Loucy (cell line): ENCODE data around the gene P4HA1.
"Not testable (repeated sequence)": the region's sequence is repeated elsewhere in the genome, so short reads cannot be mapped to it uniquely, and the experiment has no call there.

Experiments used
- H2AFZ ChIP-seq: fragments of 200-600 bp; sonication (generic); 2 replicates; pipeline ENCODE4 v1.6.0; 2016; ENCODE audit warnings: antibody characterized with exemption, mild to moderate bottlenecking, low read length, moderate library complexity
- H3F3A ChIP-seq: fragments of 200-600 bp; 2 replicates; pipeline ENCODE4 v1.6.0; 2016; ENCODE audit warnings: antibody characterized with exemption, low read depth, mild to moderate bottlenecking
- H3K27me3 ChIP-seq: fragments of 200-600 bp; sonication (generic); 2 replicates; pipeline ENCODE4 v1.6.1; 2014; ENCODE audit warnings: low read length, mild to moderate bottlenecking; ENCODE audit not compliant: insufficient read depth, poor library complexity, severe bottlenecking
- H3K36me3 ChIP-seq: fragments of 200-600 bp; sonication (generic); 2 replicates; pipeline ENCODE4 v1.6.1; 2016; ENCODE audit warnings: low read length; ENCODE audit not compliant: insufficient read depth
- H3K4me1 ChIP-seq: fragments of 200-600 bp; sonication (generic); 2 replicates; pipeline ENCODE4 v1.5.1; 2014; ENCODE audit warnings: low read length, mild to moderate bottlenecking; ENCODE audit not compliant: insufficient read depth, poor library complexity, severe bottlenecking
- H3K4me2 ChIP-seq: fragments of 200-600 bp; sonication (generic); 2 replicates; pipeline ENCODE4 v1.6.0; 2014; ENCODE audit warnings: antibody characterized with exemption, low read length, low read depth, mild to moderate bottlenecking; ENCODE audit not compliant: poor library complexity, severe bottlenecking
- H3K4me3 ChIP-seq: fragments of 200-600 bp; sonication (generic); 2 replicates; pipeline ENCODE4 v1.5.1; 2014; ENCODE audit warnings: low read length, mild to moderate bottlenecking, mixed read lengths; ENCODE audit not compliant: poor library complexity, severe bottlenecking
- H3K79me2 ChIP-seq: fragments of 200-600 bp; sonication (generic); 2 replicates; pipeline ENCODE4 v1.6.1; 2014; ENCODE audit warnings: low read length; ENCODE audit not compliant: insufficient read depth
- H3K9ac ChIP-seq: fragments of 200-600 bp; sonication (generic); 2 replicates; pipeline ENCODE4 v1.6.0; 2014; ENCODE audit warnings: mild to moderate bottlenecking, low read depth, low read length, moderate library complexity; ENCODE audit not compliant: poor library complexity, severe bottlenecking
- H3K9me2 ChIP-seq: fragments of 200-600 bp; sonication (generic); replicated peaks from 2 replicates; pipeline ENCODE4 v1.6.1; 2016; ENCODE audit warnings: low read depth, low read length, mixed read lengths
- H3K9me3 ChIP-seq: fragments of 200-600 bp; sonication (generic); 2 replicates; pipeline ENCODE4 v1.6.1; 2014; ENCODE audit warnings: mild to moderate bottlenecking, antibody characterized with exemption, low read length, low read depth; ENCODE audit not compliant: insufficient read depth
- H4K20me1 ChIP-seq: fragments of 200-600 bp; sonication (generic); 2 replicates; pipeline ENCODE4 v1.6.0; 2014; ENCODE audit warnings: antibody characterized with exemption, low read length, mild to moderate bottlenecking; ENCODE audit not compliant: insufficient read depth, poor library complexity, severe bottlenecking
- CTCF ChIP-seq: fragments of 200-600 bp; sonication (generic); conservative IDR thresholded peaks from 2 replicates; pipeline ENCODE4 v1.5.1; 2014; ENCODE audit warnings: mild to moderate bottlenecking, antibody characterized with exemption, low read length
- EZH2phosphoT487 ChIP-seq: fragments of 200-600 bp; IDR thresholded peaks from 2 replicates; pipeline ENCODE4 v1.6.1; 2018; ENCODE audit warnings: antibody characterized with exemption, mild to moderate bottlenecking, moderate library complexity, borderline replicate concordance

Gene P4HA1

DNA sequence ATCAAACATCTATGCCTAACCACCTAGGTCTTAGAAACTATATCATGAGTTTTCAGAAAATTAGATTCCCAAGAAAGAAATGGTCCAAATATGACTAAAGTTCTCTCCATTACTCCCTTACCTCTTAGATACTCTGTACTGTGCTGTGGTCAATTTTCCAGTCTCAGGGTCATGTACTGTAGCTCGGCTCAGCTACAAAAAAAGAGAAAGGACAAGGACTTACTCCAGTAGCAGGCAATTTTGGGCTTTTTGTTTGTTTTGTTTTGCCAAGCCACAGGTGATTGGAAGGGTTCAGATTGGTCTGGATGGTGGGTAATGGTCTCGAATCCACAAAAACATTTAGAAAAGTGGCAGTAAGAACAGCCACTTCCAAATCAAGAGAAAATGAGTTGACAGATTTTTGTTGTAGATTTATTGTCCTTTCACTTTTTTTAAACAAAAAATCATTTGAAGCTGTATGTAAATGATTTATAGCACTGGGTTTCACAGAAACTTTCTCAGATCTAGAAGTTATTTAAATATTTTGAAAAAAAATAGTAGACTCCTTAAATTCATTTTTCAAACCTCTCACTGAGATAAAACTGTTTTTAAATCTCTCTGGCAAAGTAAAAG, 52.8 kb downstream of the P4HA1 start:
- Histone ChIP-seq H2AFZ (no peak overlapping the region), H3F3A (no peaks in the 10 kb centered on the region), H3K27me3 (no peaks in the 10 kb centered on the region), H3K4me3 (no peak overlapping the region), H3K4me2 (no peak overlapping the region), H3K9me2 (no peaks in the 10 kb centered on the region), H3K36me3 (peaks cover 70% of the 10 kb centered on the region; the same call in 1 of the 2 replicates), H3K4me1 (peaks cover 10% of the 10 kb centered on the region), H3K79me2 (no peaks in the 10 kb centered on the region), H3K9ac (no peak overlapping the region), H3K9me3 (no peaks in the 10 kb centered on the region), H4K20me1 (no peaks in the 10 kb centered on the region)
- no peak for TF ChIP-seq EZH2phosphoT487

GRCh38 chr10:73043319-73043718, 53.3 kb downstream of the P4HA1 start:
- Histone ChIP-seq H3F3A (no peaks in the 10 kb centered on the region), H3K4me3 (no peak overlapping the region), H3K9ac (no peak overlapping the region), H3K4me1 (peaks cover 10% of the 10 kb centered on the region), H3K36me3 (peaks cover 70% of the 10 kb centered on the region; the same call in 1 of the 2 replicates), H2AFZ (no peak overlapping the region), H3K9me2 (no peaks in the 10 kb centered on the region), H3K9me3 (no peaks in the 10 kb centered on the region), H3K27me3 (no peaks in the 10 kb centered on the region), H4K20me1 (no peaks in the 10 kb centered on the region), H3K79me2 (no peaks in the 10 kb centered on the region), H3K4me2 (no peak overlapping the region)
- no peak for TF ChIP-seq CTCF
- no peak for TF ChIP-seq EZH2phosphoT487

DNA sequence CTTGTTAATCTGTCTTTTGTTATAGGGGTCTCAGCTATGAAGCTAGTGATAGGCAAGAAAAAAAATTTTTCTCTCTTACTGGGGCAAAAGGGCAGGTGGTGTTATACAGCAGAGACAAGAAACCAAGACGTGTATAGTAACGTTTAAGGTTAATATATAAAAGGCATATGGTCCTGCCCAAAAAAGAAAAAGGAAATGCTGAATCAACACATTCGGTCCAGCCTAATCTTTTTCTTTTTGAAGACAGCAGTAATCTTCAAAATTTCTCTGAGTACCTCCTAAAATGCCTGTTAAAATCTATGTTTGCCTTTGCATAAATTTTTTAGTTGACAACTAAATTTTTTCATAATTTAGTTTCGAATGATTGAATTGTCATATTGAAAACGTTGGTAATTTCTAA, 54.5 kb downstream of the P4HA1 start:
- Histone ChIP-seq H3K9ac (no peak overlapping the region), H3K27me3 (no peaks in the 10 kb centered on the region), H3K9me2 (no peaks in the 10 kb centered on the region), H2AFZ (no peak overlapping the region), H3F3A (no peaks in the 10 kb centered on the region), H3K79me2 (no peaks in the 10 kb centered on the region), H3K4me2 (no peak overlapping the region), H3K36me3 (peaks cover 71% of the 10 kb centered on the region; the same call in 1 of the 2 replicates), H3K4me1 (peaks cover 10% of the 10 kb centered on the region), H4K20me1 (no peaks in the 10 kb centered on the region), H3K4me3 (no peak overlapping the region), H3K9me3 (no peaks in the 10 kb centered on the region)
- no peak for TF ChIP-seq CTCF
- no peak for TF ChIP-seq EZH2phosphoT487

DNA sequence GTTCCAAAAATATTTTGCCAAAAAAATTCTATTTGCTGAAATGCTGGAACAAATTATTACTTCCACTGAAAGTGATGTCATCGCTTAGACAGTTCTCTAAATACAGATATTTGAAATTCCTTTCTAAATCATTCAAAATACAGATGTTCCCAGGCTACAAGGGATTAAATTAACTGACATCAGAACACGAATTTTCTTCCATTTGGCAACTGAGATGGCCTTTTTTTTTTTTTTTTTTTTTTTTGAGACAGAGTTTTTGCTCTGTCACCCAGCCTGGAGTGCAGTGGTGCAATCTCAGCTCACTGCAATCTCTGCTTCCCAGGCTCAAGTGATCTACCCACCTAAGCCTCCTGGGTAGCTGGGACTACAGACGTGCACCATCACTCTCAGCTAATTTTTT, 57.0 kb downstream of the P4HA1 start:
- Histone ChIP-seq H3K9ac (no peak overlapping the region), H3K27me3 (no peaks in the 10 kb centered on the region), H2AFZ (no peak overlapping the region), H3K4me1 (peaks cover 5% of the 10 kb centered on the region), H3K9me3 (no peaks in the 10 kb centered on the region), H4K20me1 (no peaks in the 10 kb centered on the region), H3K36me3 (peaks cover 68% of the 10 kb centered on the region; the same call in 1 of the 2 replicates), H3F3A (no peaks in the 10 kb centered on the region; the same call in 1 of the 2 replicates), H3K9me2 (no peaks in the 10 kb centered on the region), H3K79me2 (no peaks in the 10 kb centered on the region), H3K4me2 (no peak overlapping the region), H3K4me3 (no peak overlapping the region)
- TF ChIP-seq CTCF (no peak), EZH2phosphoT487 (no peak)

GRCh38 chr10:73036285-73036684, 60.4 kb downstream of the P4HA1 start:
- not testable (repeated sequence) for H3K9me3 ChIP-seq, H2AFZ ChIP-seq, H3K9me2 ChIP-seq, H3K9ac ChIP-seq, H4K20me1 ChIP-seq, H3K79me2 ChIP-seq, H3F3A ChIP-seq, H3K4me3 ChIP-seq, H3K27me3 ChIP-seq, H3K4me1 ChIP-seq, H3K4me2 ChIP-seq
- H3K36me3 ChIP-seq = peaks cover 56% of the 10 kb centered on the region; the same call in 1 of the 2 replicates
